HG02870 (cell line): ENCODE results near the gene LRP5.

Experiments used
- ATAC-seq: cut with Tn5 transposase; IDR thresholded peaks from one replicate; pipeline ENCODE4 v1.9.1; 2021; ENCODE audit warnings: mild to moderate bottlenecking, moderate library complexity; ENCODE audit not compliant: unreplicated experiment

Gene LRP5

DNA sequence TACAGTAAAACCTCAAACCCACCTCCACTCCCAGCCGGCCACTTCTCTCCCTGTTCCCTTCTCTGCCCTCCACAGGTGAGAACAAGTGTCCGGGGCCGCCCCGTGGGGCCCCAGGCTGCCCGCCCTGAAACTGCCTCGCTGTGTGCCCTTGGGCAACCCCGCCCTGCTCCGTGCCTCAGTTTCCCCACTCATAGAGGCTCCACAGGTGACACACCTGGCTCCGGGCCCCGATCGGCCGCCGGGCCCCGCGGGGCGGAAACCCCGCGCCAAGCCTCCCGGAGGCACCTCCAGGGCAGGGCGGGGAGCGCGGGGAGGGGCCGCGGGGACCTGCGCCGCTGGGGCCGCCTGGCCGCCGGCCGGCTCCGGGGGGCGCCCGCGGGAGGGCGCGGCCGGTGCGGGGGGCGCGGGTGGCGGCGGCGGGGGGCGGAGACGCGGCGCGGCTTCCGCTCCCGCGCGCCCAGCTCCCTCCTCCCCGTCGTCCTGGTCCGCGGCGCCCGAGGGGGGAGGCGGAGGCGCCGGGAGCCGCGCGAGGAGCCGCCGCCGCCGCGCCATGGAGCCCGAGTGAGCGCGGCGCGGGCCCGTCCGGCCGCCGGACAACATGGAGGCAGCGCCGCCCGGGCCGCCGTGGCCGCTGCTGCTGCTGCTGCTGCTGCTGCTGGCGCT, at the start of gene LRP5:
Gene LRP5, plus strand, starts transcription at position 475 of the 663 bp plus-strand sequence. Its CDS starts 124 bp downstream, at position 599.
- no peak for ATAC-seq

DNA sequence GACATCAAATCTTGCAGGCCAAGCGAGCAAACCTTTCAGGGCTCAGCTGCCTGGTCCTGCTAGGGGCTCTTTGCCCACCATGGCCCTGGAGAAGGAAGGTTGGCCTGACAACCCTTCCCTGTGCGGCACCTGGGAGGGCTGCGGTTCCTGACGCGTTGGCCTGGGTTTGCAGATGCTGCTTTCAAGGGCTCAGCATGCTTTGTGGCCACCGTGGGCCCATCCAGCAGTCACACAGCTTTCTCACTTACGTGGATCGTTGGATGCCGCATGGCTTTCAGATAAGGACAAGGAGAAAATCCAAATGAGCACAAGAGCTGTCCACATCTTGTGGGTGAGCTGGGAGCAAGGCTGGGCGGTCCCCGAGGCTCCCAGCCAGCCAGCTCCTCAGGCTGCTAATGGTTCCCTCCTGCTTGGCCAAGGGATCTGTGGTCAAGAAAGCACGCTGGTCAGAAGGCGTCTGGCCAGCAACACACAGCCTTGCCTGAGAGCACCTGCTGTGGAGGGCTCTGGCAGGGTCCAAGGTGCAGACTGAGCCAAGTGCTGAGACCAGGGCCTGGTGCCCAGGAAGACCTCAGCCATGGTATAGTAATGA, 48.9 kb upstream of the LRP5 start:
- no peak for ATAC-seq

DNA sequence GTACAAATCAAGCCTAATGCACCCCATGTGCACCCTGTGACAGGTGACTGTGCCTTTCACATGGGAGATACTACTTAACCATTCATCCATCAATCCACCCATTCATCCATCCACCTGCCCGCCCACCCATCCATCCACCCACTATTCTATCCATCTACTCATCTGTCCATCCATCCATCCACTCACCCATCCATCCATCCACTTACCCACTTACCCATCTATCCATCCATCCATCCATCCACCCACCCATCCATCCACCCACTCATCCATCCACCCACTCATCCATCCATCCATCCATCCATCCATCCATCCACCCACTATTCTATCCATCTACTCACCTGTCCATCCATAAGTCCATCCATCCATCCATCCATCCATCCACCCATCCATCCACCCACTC, 48.1 kb upstream of the LRP5 start:
- ATAC-seq = no peak

DNA sequence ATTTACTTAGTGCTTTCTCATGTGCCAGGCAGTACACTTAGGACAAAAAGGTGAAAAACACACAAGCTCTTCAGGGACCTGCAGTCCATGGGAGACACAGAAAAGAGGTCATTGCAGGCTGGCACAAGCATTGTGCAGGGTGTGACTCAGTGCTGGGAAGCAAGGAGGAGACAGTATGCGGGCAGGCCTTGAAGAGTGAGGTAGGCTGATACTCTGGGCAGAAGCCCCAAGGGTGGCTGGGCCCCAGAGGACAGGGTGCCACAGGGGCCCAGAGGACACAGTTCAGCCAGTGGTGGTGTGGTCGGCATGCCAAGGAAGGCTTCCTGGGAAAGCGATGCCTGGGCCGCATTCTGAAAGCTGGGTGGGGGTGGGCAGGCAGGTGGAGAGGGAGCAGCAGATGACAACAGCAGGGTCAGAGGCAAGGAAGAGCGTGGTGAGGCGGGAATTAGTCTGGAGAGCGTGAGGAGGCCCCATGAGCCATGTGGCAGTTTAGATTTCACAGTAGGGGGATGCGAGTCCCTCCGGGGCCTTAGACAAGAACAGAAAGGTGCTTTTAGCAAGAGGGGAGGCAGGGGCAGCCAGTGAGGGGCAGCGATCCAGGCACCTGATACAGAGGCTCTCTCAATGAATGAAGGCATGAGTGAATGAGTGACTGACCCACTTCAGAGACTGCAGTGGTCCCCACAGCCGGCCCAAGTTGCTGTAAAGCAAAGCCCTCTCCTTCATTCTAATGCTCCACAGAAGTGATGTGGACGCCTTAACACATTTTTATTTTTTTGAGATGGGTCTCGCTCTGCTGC, 47.5 kb upstream of the LRP5 start:
- ATAC-seq = no peak

DNA sequence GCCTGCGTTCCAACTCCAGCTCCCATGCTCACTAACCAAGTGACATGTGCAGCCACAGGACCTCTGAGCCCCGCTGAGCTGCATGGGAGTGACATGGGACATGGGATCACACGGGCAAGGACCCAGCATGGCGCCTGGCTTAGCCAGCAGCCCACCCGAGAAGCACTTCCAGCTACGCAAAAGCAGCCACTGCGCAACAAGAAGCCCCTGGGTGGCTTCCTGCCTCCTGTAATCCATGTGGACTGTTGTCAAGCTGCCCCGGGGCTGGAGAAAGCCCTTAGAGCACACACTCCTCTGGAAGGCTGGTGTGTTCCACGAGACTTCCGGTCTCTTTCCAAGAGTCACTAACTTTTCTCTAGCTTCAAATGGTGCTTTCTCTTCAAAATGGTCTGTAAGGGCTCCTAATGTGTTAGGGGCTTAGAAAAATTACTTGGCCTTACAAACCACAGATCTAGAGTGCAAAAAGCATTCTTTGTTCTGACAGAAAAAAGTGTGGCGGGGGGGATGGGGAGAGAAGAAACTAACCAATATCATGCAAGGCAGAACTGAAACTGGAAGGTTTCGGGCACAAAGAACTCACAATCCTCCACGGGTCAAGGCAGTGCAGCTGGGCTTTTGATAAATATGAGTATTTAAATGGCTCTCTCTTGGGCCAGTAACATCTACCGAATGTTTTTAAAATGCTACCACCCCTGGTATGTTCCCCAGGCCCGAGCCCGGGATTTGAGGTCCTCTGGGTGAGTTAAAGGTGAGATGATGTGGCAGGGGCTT, 46.1 kb upstream of the LRP5 start:
- peak; percentile 63 for ATAC-seq

DNA sequence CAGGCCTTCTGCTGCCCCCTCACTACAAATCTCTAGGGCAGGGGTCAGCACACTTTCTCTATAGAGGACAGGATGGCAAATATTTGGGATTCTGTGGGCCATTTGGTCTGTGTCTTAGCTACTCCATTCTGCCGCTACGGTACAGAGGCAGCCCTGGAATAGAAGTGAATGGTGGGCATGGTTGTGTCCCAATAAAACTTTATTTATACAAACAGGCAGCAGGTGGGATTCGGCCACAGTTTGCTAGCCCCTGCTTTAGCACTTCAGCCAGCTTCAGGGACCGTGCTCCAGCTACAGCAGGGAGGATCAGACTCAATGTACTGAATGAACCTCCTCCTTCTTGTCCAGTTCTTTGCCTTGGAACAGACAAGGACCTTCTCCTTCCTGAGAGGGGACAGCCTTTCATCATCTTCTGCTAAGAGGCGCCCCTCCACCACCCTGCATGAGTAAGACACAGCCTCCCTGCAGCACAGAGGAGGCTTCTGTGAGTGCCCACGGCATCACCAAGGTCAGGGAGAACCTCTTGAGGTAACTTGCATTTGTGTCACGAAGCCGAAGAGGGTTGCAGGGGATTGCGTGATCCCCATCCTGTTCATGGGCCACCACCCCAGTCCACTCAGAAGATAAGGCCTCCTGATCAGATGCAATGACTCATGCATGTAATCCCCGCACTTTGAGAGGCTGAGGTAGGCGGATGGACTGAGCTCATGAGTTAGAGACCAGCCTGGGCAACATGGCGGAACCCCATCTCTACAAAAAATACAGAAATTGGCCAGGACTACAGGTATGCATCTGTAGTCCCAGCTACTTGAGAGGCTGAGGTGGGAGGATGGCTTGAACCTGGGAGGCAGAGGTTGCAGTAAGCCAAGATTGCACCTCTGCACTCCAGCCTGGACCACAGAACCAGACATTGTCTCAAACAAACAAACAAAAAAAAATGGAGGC, 45.2 kb upstream of the LRP5 start:
- no peak for ATAC-seq

DNA sequence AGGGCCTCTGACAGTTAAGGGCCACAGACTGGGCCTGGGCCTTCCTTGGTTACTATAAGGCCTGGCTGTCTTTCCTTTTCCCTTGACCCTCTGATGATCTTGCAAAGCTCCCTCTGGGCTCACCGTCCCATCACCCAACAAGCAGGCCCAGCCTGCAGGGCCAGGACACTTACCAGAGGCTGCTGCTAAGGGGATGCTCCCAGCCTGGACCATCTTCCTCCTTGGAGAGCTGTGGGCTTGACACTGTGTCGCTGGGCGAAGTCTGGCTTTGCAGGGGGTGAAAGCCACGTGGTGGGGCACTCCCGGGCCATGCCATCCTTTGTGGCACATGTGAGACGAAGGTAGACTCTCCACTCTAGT, 44.5 kb upstream of the LRP5 start:
- ATAC-seq = no peak

DNA sequence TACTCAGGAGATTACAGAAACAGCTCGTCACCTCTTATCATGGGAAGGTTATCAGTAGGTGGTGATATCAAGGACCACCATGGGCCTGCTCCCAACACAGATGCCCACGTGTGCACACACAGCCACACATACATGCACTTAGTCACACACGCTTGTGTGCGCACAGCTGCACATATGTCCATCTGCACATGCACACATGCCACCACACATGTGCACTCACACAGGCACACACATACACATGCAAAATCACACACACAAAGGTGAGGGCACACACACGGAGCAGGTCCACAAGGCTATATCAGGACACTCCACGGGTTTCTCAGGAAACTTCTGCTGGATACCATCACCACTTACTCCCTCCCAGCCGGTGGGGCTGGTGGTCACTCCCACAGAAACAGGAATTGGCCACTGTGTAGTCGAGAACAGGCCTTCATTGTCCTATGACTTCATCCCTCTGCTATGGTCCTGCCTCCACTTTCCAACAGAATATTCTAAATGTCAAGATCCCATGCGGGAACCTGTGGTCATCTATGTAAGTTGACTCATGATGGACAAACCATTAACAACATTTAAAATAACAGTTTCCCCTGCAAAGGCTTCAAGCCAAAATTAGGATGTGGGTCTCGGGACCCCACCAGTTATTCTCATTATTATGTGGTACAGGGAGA, 42.8 kb upstream of the LRP5 start:
- ATAC-seq = no peak

DNA sequence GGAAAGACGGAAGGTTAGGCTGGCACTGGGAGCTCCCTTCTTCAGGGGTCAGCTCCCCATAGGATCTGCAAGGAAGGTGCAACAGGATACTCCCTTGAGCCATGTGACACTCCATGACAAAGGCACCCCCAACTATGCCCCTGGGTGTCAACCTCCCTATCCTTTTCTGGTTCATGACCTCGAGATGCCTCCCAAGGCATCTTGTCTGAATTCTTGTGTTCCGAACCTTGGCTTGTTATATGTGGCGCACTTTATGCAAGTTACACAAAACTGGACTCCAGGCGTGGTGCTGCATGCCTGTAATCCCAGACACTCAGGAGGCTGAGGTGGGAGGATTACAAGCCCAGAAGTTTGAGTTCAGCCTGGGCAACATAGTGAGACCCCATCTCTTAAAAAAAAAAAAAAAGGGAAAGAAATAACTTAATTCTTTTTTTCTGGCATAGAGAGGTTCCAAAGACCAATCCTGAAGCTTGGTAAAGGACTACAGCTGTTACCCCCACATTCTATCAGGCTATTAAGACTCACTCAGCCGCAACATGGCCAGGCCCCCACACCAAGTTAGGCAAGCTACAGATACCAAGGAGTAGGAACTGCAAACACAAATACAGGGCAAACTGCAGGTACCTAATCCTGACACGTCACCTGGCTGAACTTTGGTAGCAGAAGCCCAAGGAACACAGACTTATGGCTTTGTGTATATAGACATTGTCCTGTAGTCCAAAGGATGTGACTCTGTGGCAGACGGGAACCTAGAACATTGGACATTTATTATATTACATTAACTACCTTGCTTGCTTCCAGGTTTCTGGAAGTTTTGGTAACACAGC, 42.0 kb upstream of the LRP5 start:
- ATAC-seq = no peak

DNA sequence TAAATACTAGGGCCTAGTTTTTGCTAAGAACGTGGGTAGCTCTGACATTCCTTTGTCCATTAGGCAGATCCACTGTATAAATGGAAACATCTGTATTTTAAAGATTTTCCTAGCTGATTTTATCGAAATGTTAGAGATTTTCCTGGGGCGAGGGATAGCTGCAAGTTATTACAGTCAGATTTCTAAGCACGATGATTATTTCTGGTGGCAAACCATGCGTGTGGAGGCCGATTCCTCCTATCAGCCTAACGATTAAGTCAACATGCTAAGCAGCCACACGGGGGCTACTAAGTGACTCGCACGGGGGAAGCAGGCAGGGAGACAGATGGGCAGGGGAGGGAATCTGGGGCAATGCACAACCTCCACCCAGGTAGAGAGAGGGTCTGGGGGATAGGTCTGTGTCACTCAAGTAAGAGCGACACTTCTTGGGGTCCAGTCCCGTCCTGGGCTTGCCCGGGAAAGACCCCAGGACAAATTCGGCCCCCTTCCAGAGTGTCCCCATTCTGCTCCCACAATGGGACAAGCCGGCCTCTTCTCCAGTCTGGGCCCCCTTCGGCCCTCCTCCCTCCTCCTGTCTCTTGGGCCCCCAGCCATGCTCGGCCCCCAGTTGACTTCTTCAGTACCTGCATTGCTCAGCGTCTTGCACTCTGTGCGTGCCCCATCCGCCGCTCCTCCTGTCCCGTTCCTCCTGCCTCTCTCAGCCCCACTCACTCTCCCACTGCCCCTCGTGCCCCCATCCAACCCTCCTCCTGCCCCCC, 41.2 kb upstream of the LRP5 start:
- ATAC-seq = no peak

DNA sequence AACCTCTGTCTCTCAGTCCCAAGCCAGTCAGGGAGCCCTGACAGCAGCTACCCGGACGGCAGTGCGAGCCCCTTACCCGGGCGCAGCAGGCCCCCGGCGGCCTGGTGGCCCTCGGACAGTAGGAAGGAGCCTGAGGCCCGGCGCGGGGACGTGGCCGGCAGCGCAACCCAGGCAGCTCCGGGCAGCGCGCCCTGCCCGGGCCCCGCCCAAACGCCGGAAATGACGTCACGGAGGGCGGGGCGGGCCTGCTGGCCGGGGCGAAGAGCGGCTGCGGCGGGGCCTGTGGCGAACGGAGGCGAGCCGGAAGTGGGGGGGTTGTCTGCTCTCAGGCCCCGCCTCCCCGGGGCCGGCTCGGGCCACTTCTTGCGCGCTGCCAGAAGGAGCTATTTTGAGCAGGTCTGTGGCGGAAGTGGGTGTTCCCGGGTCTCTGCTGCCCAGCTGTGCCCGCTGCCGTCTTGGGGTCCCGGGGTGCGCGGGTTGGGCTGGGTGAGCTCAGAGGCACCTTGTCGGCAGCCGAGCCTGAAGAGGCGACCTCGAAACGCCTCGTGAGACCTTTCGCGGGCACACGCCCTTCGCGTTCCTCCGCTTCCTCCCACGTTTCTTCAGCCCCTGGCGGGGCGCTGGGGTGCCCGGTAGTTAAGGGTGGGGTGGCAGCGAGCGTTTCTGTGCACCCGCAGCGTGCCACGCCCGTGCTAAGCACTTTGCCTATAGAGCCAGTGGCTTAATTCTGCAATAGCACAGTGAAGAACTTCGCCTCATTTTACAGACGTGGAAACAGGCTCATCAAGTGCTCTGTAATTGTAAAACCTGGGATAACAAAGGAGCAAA, 40.4 kb upstream of the LRP5 start, which contains the start of gene C11orf24:
Gene C11orf24, minus strand, starts transcription at position 193 of the 828 bp plus-strand sequence. CDS start 8,206 bp downstream, outside the sequence.
- ATAC-seq = peak; percentile 68

DNA sequence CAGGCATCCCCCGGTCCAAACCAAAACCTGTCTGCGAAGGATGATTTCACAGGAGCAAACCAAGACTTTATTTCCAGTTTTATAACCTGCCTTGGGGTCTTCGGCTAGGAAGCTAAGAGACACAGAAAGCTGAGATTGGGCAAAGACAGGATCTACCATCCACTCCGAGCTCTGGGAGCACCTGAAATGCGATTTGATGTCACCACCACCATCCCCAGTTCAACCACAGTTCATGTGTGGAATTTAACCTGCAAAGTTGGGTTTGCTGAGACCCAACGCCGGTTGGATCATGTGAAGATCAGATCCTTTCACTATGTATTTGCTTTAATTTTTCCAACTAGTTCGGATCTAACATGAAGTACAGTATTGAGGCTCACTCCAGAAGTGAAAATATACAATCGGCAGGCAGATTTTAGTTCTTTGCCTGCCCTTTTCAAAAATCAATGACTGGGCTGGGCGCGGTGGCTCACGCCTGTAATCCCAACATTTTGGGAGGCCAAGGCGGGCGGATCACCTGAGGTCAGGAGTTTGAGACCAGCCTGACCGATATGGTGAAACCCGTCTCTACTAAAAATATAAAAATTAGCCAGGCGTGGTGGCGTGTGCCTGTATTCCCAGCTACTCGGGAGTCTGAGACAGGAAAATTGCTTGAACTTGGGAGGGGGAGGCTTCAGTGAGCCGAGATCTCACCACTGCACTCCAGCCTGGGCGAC, 39.2 kb upstream of the LRP5 start:
- ATAC-seq = no peak

DNA sequence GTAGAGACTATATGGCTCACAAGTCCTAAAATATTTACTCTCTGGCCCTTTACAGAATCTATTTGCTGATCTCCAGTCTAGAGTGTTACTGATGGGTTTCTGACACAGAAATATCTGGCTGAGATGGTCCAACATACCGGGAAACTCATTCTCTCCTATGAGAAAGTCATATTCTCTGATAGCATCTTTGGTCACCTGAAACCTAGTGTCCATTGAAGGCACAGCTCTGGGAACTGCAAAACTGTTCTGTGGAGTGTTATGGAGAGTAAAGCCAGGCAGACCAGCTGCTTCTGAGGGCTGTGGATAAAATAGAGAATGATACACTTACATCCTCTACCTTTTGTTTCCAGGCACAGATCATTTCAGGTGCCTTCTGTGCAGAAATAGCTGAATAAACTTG, 38.1 kb upstream of the LRP5 start:
- ATAC-seq = no peak

DNA sequence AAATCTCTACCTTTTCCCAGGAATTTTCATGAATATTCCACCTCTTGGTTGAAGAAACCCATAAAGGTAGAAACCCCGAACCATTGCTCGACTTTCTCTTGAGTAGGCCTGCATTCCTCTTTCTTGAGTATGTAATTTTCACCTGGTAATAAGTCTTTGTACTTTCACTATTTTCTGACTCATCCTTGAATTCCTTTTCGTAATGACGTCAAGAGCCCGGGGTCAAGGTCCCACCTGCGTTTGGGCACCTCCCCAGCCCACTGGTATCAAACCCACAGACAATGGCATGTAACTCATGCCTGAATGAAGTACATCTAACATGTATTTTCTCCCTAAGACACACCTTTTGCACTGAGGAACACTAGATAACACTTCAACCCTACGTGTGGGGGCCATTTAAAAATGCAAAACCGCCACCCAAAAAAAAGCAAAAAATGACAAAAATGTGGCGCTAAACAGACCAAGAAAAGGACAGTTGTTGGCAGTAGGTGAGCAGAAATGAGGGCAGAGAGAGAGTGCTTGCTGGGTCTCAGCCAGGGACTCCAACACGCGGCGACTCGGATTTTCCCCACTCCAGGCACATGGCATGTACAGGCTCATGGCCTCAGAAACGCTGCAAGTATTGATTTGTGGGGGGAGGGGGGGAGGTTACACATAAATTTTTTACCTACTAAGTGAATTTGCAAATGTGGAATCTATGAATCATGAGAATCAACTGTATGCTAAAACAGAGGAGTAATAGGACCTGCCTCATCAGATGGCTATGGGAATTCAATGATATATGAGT, 36.5 kb upstream of the LRP5 start:
- ATAC-seq = no peak

DNA sequence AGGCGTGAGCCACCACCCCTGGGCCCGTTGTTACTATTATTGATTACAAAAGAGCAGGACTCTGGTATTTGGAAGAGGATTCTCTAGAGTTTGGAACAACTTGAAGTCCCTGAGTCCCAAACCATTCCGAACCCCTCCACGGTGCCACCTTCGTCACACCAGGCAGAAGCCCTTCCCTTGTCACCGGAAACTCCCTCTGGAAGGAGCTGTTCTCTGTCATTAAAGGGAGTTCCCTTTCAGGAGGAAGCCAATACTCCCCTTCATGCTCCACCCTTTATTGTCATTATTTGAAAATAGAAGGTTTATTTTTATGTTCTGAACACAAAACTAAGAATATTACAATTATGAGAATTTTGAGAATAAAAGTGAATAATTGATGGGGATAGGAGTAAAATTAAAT, 35.5 kb upstream of the LRP5 start:
- ATAC-seq = no peak

DNA sequence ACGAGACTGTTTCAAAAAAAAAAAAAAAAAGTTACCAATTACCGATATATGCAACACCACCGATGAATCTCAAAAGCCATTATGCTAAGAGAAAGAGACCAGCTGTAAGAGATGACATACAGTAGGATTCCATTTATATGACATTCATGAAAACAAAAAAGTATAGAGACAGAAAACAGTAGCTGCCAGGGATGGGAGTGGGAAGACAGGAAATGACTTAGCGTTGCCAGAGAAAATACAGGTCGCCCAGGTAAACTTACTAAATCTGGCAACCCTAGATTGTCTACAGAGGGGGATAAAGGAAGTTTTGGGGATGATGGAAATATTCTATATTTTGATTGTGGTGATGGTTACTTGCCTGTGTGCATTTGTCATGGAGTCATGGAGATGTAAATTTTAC, 32.7 kb upstream of the LRP5 start:
- no peak for ATAC-seq
